ENCODE results near the gene PLA2G4E. TPM values are rescaled to one million over a fixed set of nuclear protein-coding genes. Genes with fewer than 3 reads are reported as not detected.

PLA2G4E gene
- total and polyA plus RNA-seq, 2 donors (not counting 1 experiment from before 2014, with no cell fraction given) = not detected

GRCh38 chr15:42001236-42001635, 19.6 kb downstream of the PLA2G4E start:
- no peak overlapping the region for H2AFZ ChIP-seq (ENCODE audit: low read length)
- H3K27ac ChIP-seq (ENCODE audit: insufficient read depth, low read length) = no peak overlapping the region
- no peak for DNase-seq (ENCODE audit: low read depth in 2 of 2)
- H3K9me3 ChIP-seq (ENCODE audit: control insufficient read depth, insufficient read depth, low read depth, low read length) = no peaks in the 10 kb centered on the region
- no peaks in the 10 kb centered on the region for H3K36me3 ChIP-seq (ENCODE audit: control insufficient read depth, insufficient read depth, low read length)
- no peaks in the 10 kb centered on the region for H4K20me1 ChIP-seq (ENCODE audit: control insufficient read depth, extremely low read depth, insufficient read depth, low read length)
- peaks cover 30% of the 10 kb centered on the region for H3K27me3 ChIP-seq (ENCODE audit: control insufficient read depth, insufficient read depth, low read length)
- no peaks in the 10 kb centered on the region for H3K4me1 ChIP-seq (ENCODE audit: control insufficient read depth, extremely low read depth, insufficient read depth, low read length)
- TF ChIP-seq EZH2 (IDR thresholded peaks at IDR 0.05; ENCODE audit: low read length, missing control alignments) = no peak
- TF ChIP-seq CTCF (conservative IDR thresholded peaks at IDR 0.05 in 1 of 2, IDR thresholded peaks at IDR 0.05 in 1 of 2; ENCODE audit: low read depth in 1 of 2, low read length in 2 of 2) = no peak
- H3K4me3 ChIP-seq (replicated peaks in 1 of 4; ENCODE audit: control extremely low read depth in 1 of 4, insufficient read depth in 1 of 4, low read depth in 3 of 4, low read length in 4 of 4) = no peak overlapping the region
- no peak overlapping the region for H3K4me2 ChIP-seq (ENCODE audit: extremely low read depth, insufficient read depth, low read length)
- H3K9ac ChIP-seq (ENCODE audit: insufficient read depth, low read length) = no peak overlapping the region
- H3K79me2 ChIP-seq (ENCODE audit: control insufficient read depth, insufficient read depth, low read length) = no peaks in the 10 kb centered on the region

GRCh38 chr15:41999290-42000285, 21.3 kb downstream of the PLA2G4E start:
- no peak for DNase-seq (ENCODE audit: low read depth in 2 of 2)
- Histone ChIP-seq H3K27ac (ENCODE audit: insufficient read depth, low read length) (no peak overlapping the region), H4K20me1 (ENCODE audit: control insufficient read depth, extremely low read depth, insufficient read depth, low read length) (no peaks in the 10 kb centered on the region), H3K4me3 (replicated peaks in 1 of 4; ENCODE audit: control extremely low read depth in 1 of 4, insufficient read depth in 1 of 4, low read depth in 3 of 4, low read length in 4 of 4) (no peak overlapping the region), H3K9ac (ENCODE audit: insufficient read depth, low read length) (no peak overlapping the region), H3K27me3 (ENCODE audit: control insufficient read depth, insufficient read depth, low read length) (peaks cover 20% of the 10 kb centered on the region), H3K9me3 (ENCODE audit: control insufficient read depth, insufficient read depth, low read depth, low read length) (no peaks in the 10 kb centered on the region), H3K79me2 (ENCODE audit: control insufficient read depth, insufficient read depth, low read length) (no peaks in the 10 kb centered on the region), H3K36me3 (ENCODE audit: control insufficient read depth, insufficient read depth, low read length) (no peaks in the 10 kb centered on the region), H3K4me2 (ENCODE audit: extremely low read depth, insufficient read depth, low read length) (no peak overlapping the region), H2AFZ (ENCODE audit: low read length) (no peak overlapping the region), H3K4me1 (ENCODE audit: control insufficient read depth, extremely low read depth, insufficient read depth, low read length) (no peaks in the 10 kb centered on the region)
- TF ChIP-seq EZH2 (IDR thresholded peaks at IDR 0.05; ENCODE audit: low read length, missing control alignments) = no peak
- no peak for TF ChIP-seq CTCF (conservative IDR thresholded peaks at IDR 0.05 in 1 of 2, IDR thresholded peaks at IDR 0.05 in 1 of 2; ENCODE audit: low read depth in 1 of 2, low read length in 2 of 2)

GRCh38 chr15:41997845-41998244, 23.0 kb downstream of the PLA2G4E start:
- H3K36me3 ChIP-seq (ENCODE audit: control insufficient read depth, insufficient read depth, low read length) = no peaks in the 10 kb centered on the region
- H3K27ac ChIP-seq (ENCODE audit: insufficient read depth, low read length) = no peak overlapping the region
- no peaks in the 10 kb centered on the region for H3K9me3 ChIP-seq (ENCODE audit: control insufficient read depth, insufficient read depth, low read depth, low read length)
- H3K4me3 ChIP-seq (replicated peaks in 1 of 4; ENCODE audit: control extremely low read depth in 1 of 4, insufficient read depth in 1 of 4, low read depth in 3 of 4, low read length in 4 of 4) = no peak overlapping the region
- no peak overlapping the region for H3K4me2 ChIP-seq (ENCODE audit: extremely low read depth, insufficient read depth, low read length)
- H3K79me2 ChIP-seq (ENCODE audit: control insufficient read depth, insufficient read depth, low read length) = no peaks in the 10 kb centered on the region
- H3K9ac ChIP-seq (ENCODE audit: insufficient read depth, low read length) = no peak overlapping the region
- TF ChIP-seq EZH2 (IDR thresholded peaks at IDR 0.05; ENCODE audit: low read length, missing control alignments) = no peak
- no peak for TF ChIP-seq CTCF (conservative IDR thresholded peaks at IDR 0.05 in 1 of 2, IDR thresholded peaks at IDR 0.05 in 1 of 2; ENCODE audit: low read depth in 1 of 2, low read length in 2 of 2)
- H3K27me3 ChIP-seq (ENCODE audit: control insufficient read depth, insufficient read depth, low read length) = peaks cover 20% of the 10 kb centered on the region
- no peaks in the 10 kb centered on the region for H3K4me1 ChIP-seq (ENCODE audit: control insufficient read depth, extremely low read depth, insufficient read depth, low read length)
- no peaks in the 10 kb centered on the region for H4K20me1 ChIP-seq (ENCODE audit: control insufficient read depth, extremely low read depth, insufficient read depth, low read length)
- no peak for DNase-seq (ENCODE audit: low read depth in 2 of 2)
- H2AFZ ChIP-seq (ENCODE audit: low read length) = no peak overlapping the region

All from fibroblast of lung (primary cell).